Measurements from ENCODE around the gene ZNF710. TPM values are rescaled to one million over a fixed set of nuclear protein-coding genes. Genes with fewer than 3 reads are reported as not detected.

Gene ZNF710
- total RNA-seq, 1 experiment from 2014 or later, result 10.0 TPM

GRCh38 chr15:90060797-90061196, 59.7 kb downstream of the ZNF710 start (continued):
- TF ChIP-seq TCF7L2 (IDR thresholded peaks at IDR 0.05; ENCODE audit: borderline replicate concordance, extremely low read depth, insufficient read depth, insufficient read length) (no peak), SIN3A (IDR thresholded peaks at IDR 0.05; ENCODE audit: low read depth) (no peak), EGR1 (IDR thresholded peaks at IDR 0.05; ENCODE audit: low read depth) (no peak), MAX (IDR thresholded peaks at IDR 0.05) (no peak)

GRCh38 chr15:90062023-90062442, 60.9 kb downstream of the ZNF710 start:
- no peaks in the 10 kb centered on the region for H3K36me3 ChIP-seq (ENCODE audit: control insufficient read depth in 1 of 2, insufficient read depth in 2 of 2, low read length in 2 of 2)
- H4K20me1 ChIP-seq (ENCODE audit: insufficient read depth), result no peaks in the 10 kb centered on the region
- no peaks in the 10 kb centered on the region for H3K27me3 ChIP-seq (ENCODE audit: insufficient read depth, low read length)
- H3K9me3 ChIP-seq (ENCODE audit: control insufficient read depth in 1 of 2, insufficient read depth in 1 of 2, low read depth in 1 of 2, low read length in 2 of 2), result no peaks in the 10 kb centered on the region
- CTCF ChIA-PET, result no interaction called here
- no peak overlapping the region for H3K4me3 ChIP-seq (replicated peaks in 1 of 2; ENCODE audit: low read depth in 1 of 2, low read length in 2 of 2)
- H3K27ac ChIP-seq (ENCODE audit: low read depth, low read length), result no peak overlapping the region
- intact Hi-C loops (cut with micrococcal nuclease), result no loop called here
- H3K9ac ChIP-seq (ENCODE audit: low read length), result no peak overlapping the region
- POLR2A ChIA-PET, result interaction anchor here (0.5 kb wide), 1 partner anchor 114 kb away, joined by 3 read pairs; no protein-coding TSS in a partner anchor
- BruUV-seq (replicated peaks), result no TSS peak
- TF ChIP-seq REST (IDR thresholded peaks at IDR 0.05; ENCODE audit: low read depth) (no peak), RAD21 (IDR thresholded peaks at IDR 0.05; ENCODE audit: low read depth) (no peak), CBX3 (IDR thresholded peaks at IDR 0.05; ENCODE audit: low read depth) (no peak), EZH2 (IDR thresholded peaks at IDR 0.05) (no peak), ATF3 (IDR thresholded peaks at IDR 0.05) (no peak), POLR2A (IDR thresholded peaks at IDR 0.05; ENCODE audit: borderline replicate concordance, extremely low read depth, insufficient read depth, insufficient read length) (no peak), YY1 (IDR thresholded peaks at IDR 0.05; ENCODE audit: extremely low read depth, insufficient replicate concordance, low read depth, low read length) (no peak), EZH2phosphoT487 (IDR thresholded peaks at IDR 0.05; ENCODE audit: borderline replicate concordance) (no peak), ELF1 (IDR thresholded peaks at IDR 0.05; ENCODE audit: borderline replicate concordance, low read depth) (no peak)
- no peak for ATAC-seq
- peaks cover 3 to 17% of the 10 kb centered on the region in 2 experiments; a peak in 3 of 4 replicates for H3K4me1 ChIP-seq (ENCODE audit: control insufficient read depth in 1 of 2, insufficient read depth in 2 of 2, low read length in 2 of 2)
- DNase-seq (ENCODE audit: low read depth, low spot score), result no peak
- no peak overlapping the region for H3K4me2 ChIP-seq (ENCODE audit: low read length)
- H3K79me2 ChIP-seq (ENCODE audit: insufficient read depth, low read length), result no peaks in the 10 kb centered on the region
- H2AFZ ChIP-seq (ENCODE audit: low read depth, low read length, poor library complexity, severe bottlenecking), result no peak overlapping the region
- RAD21 ChIA-PET (ENCODE audit: low non-redundant PET in 1 of 2, low total read pairs in 2 of 2, uncharacterized antibody in 2 of 2, unreplicated experiment in 2 of 2), result no interaction called here
- H3K9me2 ChIP-seq (ENCODE audit: insufficient read depth), result no peaks in the 10 kb centered on the region
